Breast epithelium (tissue), 4 donors: Measurements from ENCODE around the gene CCDC3. TPM values are rescaled to one million over a fixed set of nuclear protein-coding genes. Genes with fewer than 3 reads are reported as not detected.
"Not testable (repeated sequence)": the region's sequence is repeated elsewhere in the genome, so short reads cannot be mapped to it uniquely, and the experiment has no call there.

ENCODE experiments used
- DNase-seq, 2 donors: peaks; one replicate each; pipeline ENCODE4 v3.0.0-alpha.2; 2019; ENCODE audit warnings: low spot score in 2 of 2
- H3K27ac ChIP-seq, 2 donors: fragments of 200-600 bp; sonication (generic) in 1 of 2; one replicate each; pipeline ENCODE4 v1.5.1; 2016 to 2019; ENCODE audit warnings: mild to moderate bottlenecking in 1 of 2
- H3K27me3 ChIP-seq, 2 donors: fragments of 200-600 bp; sonication (generic) in 1 of 2; one replicate each; pipeline versions ENCODE4 v1.5.1 to v1.6.0; 2017 to 2019; ENCODE audit warnings: control low read depth in 1 of 2, mild to moderate bottlenecking in 1 of 2
- H3K36me3 ChIP-seq: fragments of 200-600 bp; one replicate; pipeline ENCODE4 v1.5.1; 2019
- H3K4me1 ChIP-seq, 2 donors: fragments of 200-600 bp; sonication (generic); one replicate each; pipeline ENCODE4 v1.5.1; 2016 to 2019; ENCODE audit warnings: control low read depth in 1 of 2
- H3K4me3 ChIP-seq, 3 donors: fragments of 200-600 bp; sonication (generic); 1 replicate in 2 of 3; 2 replicates in 1 of 3; pipeline ENCODE4 v1.5.1; 2016 to 2019; ENCODE audit warnings: mild to moderate bottlenecking in 3 of 3, moderate library complexity in 2 of 3
- H3K9me3 ChIP-seq, 2 donors: fragments of 200-600 bp; sonication (generic) in 1 of 2; one replicate each; pipeline ENCODE4 v1.5.1; 2016 to 2019; ENCODE audit warnings: control low read depth in 1 of 2
- CTCF ChIP-seq, 3 donors: fragments of 450-650 bp; IDR thresholded peaks; one replicate each; pipeline ENCODE4 v1.5.1; 2016 to 2017; ENCODE audit warnings: antibody characterized with exemption in 3 of 3, mild to moderate bottlenecking in 3 of 3, moderate library complexity in 3 of 3
- POLR2A ChIP-seq: fragments of 450-650 bp; IDR thresholded peaks from one replicate; pipeline ENCODE4 v1.6.1; 2016; ENCODE audit warnings: antibody characterized with exemption, mild to moderate bottlenecking, moderate library complexity
- POLR2AphosphoS5 ChIP-seq, 3 donors: sonication (generic); formaldehyde crosslinking; IDR thresholded peaks; one replicate each; pipeline ENCODE4 v1.6.1; 2017; ENCODE audit warnings: antibody characterized with exemption in 3 of 3
- intact Hi-C: fragments of 100-400 bp; cut with DNase I; formaldehyde crosslinking; loops from one replicate; pipeline ENCODE4 v1.15.1; 2023; ENCODE audit warnings: low total_unique reads
- total RNA-seq, 3 donors: library from RNA; depleted of rRNA; stranded (reverse); fragments of >200 nt; gene quantifications; one replicate each; pipeline ENCODE4 v1.1.0, GENCODE V29; 2016

Gene CCDC3
- total RNA-seq, 3 donors from 2014 or later: 8.2 to 13.0 (median 9.8) TPM

- Histone ChIP-seq H3K27ac (peak overlapping the region in 1 of 2 donors; percentile 32), H3K4me3 (no peak overlapping the region), H3K27me3 (no peaks in the 10 kb centered on the region), H3K36me3 (no peaks in the 10 kb centered on the region), H3K9me3 (no peaks in the 10 kb centered on the region), H3K4me1 (peaks cover 0 to 2% of the 10 kb centered on the region in 2 donors)
- TF ChIP-seq CTCF (IDR thresholded peaks at IDR 0.05) (no peak), POLR2A (no peak), POLR2AphosphoS5 (IDR thresholded peaks at IDR 0.05) (no peak)
- intact Hi-C loops: no loop called here
- DNase-seq: peak in 1 of 2 donors; percentile 20
Measured at GRCh38 chr10:12875100-12875499, 126.4 kb downstream of the CCDC3 start.

GRCh38 chr10:12874501-12874900 is 127.0 kb downstream of the CCDC3 start:
- DNase-seq: no peak
- Histone ChIP-seq H3K27ac (no peak overlapping the region), H3K4me1 (peaks cover 0 to 2% of the 10 kb centered on the region in 2 donors), H3K36me3 (no peaks in the 10 kb centered on the region), H3K27me3 (no peaks in the 10 kb centered on the region), H3K9me3 (no peaks in the 10 kb centered on the region), H3K4me3 (no peak overlapping the region)
- TF ChIP-seq POLR2A (no peak), POLR2AphosphoS5 (IDR thresholded peaks at IDR 0.05) (no peak)
- intact Hi-C loops: no loop called here

GRCh38 chr10:12873172-12873571 is 128.3 kb downstream of the CCDC3 start:
- no peak for DNase-seq
- TF ChIP-seq POLR2AphosphoS5 (IDR thresholded peaks at IDR 0.05) (no peak), CTCF (IDR thresholded peaks at IDR 0.05) (no peak), POLR2A (no peak)
- Histone ChIP-seq H3K4me3 (no peak overlapping the region), H3K27ac (no peak overlapping the region), H3K36me3 (no peaks in the 10 kb centered on the region), H3K27me3 (no peaks in the 10 kb centered on the region), H3K9me3 (no peaks in the 10 kb centered on the region), H3K4me1 (peaks cover 0 to 2% of the 10 kb centered on the region in 2 donors)
- intact Hi-C loops: no loop called here

GRCh38 chr10:12872577-12872976 is 128.9 kb downstream of the CCDC3 start:
- no peaks in the 10 kb centered on the region for H3K36me3 ChIP-seq
- H3K27me3 ChIP-seq: no peaks in the 10 kb centered on the region
- no peaks in the 10 kb centered on the region for H3K9me3 ChIP-seq
- TF ChIP-seq CTCF (IDR thresholded peaks at IDR 0.05) (no peak), POLR2AphosphoS5 (IDR thresholded peaks at IDR 0.05) (no peak), POLR2A (no peak)
- DNase-seq: no peak
- peaks cover 0 to 2% of the 10 kb centered on the region in 2 donors for H3K4me1 ChIP-seq
- intact Hi-C loops: no loop called here
- no peak overlapping the region for H3K27ac ChIP-seq
- no peak overlapping the region for H3K4me3 ChIP-seq

- no peak overlapping the region for H3K27ac ChIP-seq
- no peaks in the 10 kb centered on the region for H3K4me1 ChIP-seq
- no peaks in the 10 kb centered on the region for H3K36me3 ChIP-seq
- no peaks in the 10 kb centered on the region for H3K9me3 ChIP-seq
- no peak for DNase-seq
- H3K27me3 ChIP-seq: no peaks in the 10 kb centered on the region
- TF ChIP-seq POLR2A (no peak), POLR2AphosphoS5 (IDR thresholded peaks at IDR 0.05) (no peak), CTCF (IDR thresholded peaks at IDR 0.05) (no peak)
- H3K4me3 ChIP-seq: no peak overlapping the region
- intact Hi-C loops: no loop called here
Measured at GRCh38 chr10:12869427-12869826, 132.1 kb downstream of the CCDC3 start.

GRCh38 chr10:12868229-12868628 is 133.3 kb downstream of the CCDC3 start:
- no peak for DNase-seq
- Histone ChIP-seq H3K4me3 (no peak overlapping the region), H3K9me3 (no peaks in the 10 kb centered on the region), H3K4me1 (no peaks in the 10 kb centered on the region), H3K27ac (no peak overlapping the region), H3K36me3 (no peaks in the 10 kb centered on the region), H3K27me3 (no peaks in the 10 kb centered on the region)
- intact Hi-C loops: no loop called here
- TF ChIP-seq POLR2A (no peak), POLR2AphosphoS5 (IDR thresholded peaks at IDR 0.05) (no peak), CTCF (IDR thresholded peaks at IDR 0.05) (no peak)

GRCh38 chr10:12865515-12865914 is 136.0 kb downstream of the CCDC3 start:
- H3K36me3 ChIP-seq, H3K4me1 ChIP-seq, H3K4me3 ChIP-seq, intact Hi-C loops, H3K27ac ChIP-seq, DNase-seq, H3K9me3 ChIP-seq, H3K27me3 ChIP-seq: not testable (repeated sequence)
